H1 (cell line): ENCODE data around the gene AMN1.

Experiments used
- BACH1 ChIP-seq: IDR thresholded peaks from 2 replicates; pipeline ENCODE4 v1.6.1; 2012; ENCODE audit warnings: low read length, improper control_type of control experiment
- EGR1 ChIP-seq: IDR thresholded peaks from 2 replicates; pipeline ENCODE4 v1.6.1; 2011; ENCODE audit warnings: low read depth, low read length, borderline replicate concordance
- EP300 ChIP-seq, 2 experiments: IDR thresholded peaks; 1 replicate in 1 of 2; 2 replicates in 1 of 2; pipeline ENCODE4 v1.6.1; 2011 to 2012; ENCODE audit warnings: low read depth in 2 of 2, low read length in 2 of 2, mild to moderate bottlenecking in 2 of 2, borderline replicate concordance in 1 of 2, inconsistent platforms in 1 of 2, moderate library complexity in 1 of 2
- HDAC6 ChIP-seq: IDR thresholded peaks from one replicate; pipeline ENCODE4 v1.7.1; 2012; ENCODE audit warnings: low read depth, mild to moderate bottlenecking, inconsistent platforms, low read length, moderate library complexity
- JUN ChIP-seq: IDR thresholded peaks from 2 replicates; pipeline ENCODE4 v1.6.1; 2011; ENCODE audit warnings: low read depth, mild to moderate bottlenecking, improper control_type of control experiment, low read length
- POLR2A ChIP-seq, 2 experiments: IDR thresholded peaks; 1 replicate in 1 of 2; 2 replicates in 1 of 2; pipeline ENCODE4 v1.6.1; 2011; ENCODE audit warnings: low read depth in 2 of 2, low read length in 2 of 2, mild to moderate bottlenecking in 2 of 2; ENCODE audit errors: control extremely low read depth in 1 of 2
- RBBP5 ChIP-seq: IDR thresholded peaks from 2 replicates; pipeline ENCODE4 v1.7.1; 2012; ENCODE audit warnings: low read depth, mild to moderate bottlenecking, inconsistent platforms, low read length, moderate library complexity, borderline replicate concordance
- RXRA ChIP-seq: IDR thresholded peaks from 2 replicates; pipeline ENCODE4 v1.6.1; 2011; ENCODE audit warnings: low read depth, mild to moderate bottlenecking, low read length, moderate library complexity; ENCODE audit not compliant: insufficient read depth
- TAF1 ChIP-seq: IDR thresholded peaks from 2 replicates; pipeline ENCODE4 v1.6.1; 2011; ENCODE audit warnings: mild to moderate bottlenecking, low read depth, low read length
- TEAD4 ChIP-seq: IDR thresholded peaks from 2 replicates; pipeline ENCODE4 v1.6.1; 2012; ENCODE audit warnings: low read depth, low read length, inconsistent platforms, mixed read lengths
- ZNF274 ChIP-seq: IDR thresholded peaks from 2 replicates; pipeline ENCODE4 v1.7.0; 2012; ENCODE audit warnings: low read length, borderline replicate concordance; ENCODE audit errors: extremely low read depth
- TF ChIP-seq, protein P1 (sequence below): IDR thresholded peaks from 2 replicates; pipeline ENCODE4 v1.6.1; 2011; ENCODE audit warnings: low read length, improper control_type of control experiment
- TF ChIP-seq, protein P2 (sequence below), 3 experiments: IDR thresholded peaks; 1 replicate in 2 of 3; 2 replicates in 1 of 3; pipeline versions ENCODE4 v1.5.1 to v1.6.1; 2011; ENCODE audit warnings: low read length in 3 of 3, mild to moderate bottlenecking in 3 of 3, inconsistent platforms in 2 of 3, low read depth in 1 of 3, moderate library complexity in 1 of 3; ENCODE audit not compliant: insufficient read depth in 1 of 3; ENCODE audit errors: control extremely low read depth in 1 of 3
- TF ChIP-seq, protein P3 (sequence below): IDR thresholded peaks from 2 replicates; pipeline ENCODE4 v1.6.1; 2012; ENCODE audit warnings: inconsistent platforms

DNA sequence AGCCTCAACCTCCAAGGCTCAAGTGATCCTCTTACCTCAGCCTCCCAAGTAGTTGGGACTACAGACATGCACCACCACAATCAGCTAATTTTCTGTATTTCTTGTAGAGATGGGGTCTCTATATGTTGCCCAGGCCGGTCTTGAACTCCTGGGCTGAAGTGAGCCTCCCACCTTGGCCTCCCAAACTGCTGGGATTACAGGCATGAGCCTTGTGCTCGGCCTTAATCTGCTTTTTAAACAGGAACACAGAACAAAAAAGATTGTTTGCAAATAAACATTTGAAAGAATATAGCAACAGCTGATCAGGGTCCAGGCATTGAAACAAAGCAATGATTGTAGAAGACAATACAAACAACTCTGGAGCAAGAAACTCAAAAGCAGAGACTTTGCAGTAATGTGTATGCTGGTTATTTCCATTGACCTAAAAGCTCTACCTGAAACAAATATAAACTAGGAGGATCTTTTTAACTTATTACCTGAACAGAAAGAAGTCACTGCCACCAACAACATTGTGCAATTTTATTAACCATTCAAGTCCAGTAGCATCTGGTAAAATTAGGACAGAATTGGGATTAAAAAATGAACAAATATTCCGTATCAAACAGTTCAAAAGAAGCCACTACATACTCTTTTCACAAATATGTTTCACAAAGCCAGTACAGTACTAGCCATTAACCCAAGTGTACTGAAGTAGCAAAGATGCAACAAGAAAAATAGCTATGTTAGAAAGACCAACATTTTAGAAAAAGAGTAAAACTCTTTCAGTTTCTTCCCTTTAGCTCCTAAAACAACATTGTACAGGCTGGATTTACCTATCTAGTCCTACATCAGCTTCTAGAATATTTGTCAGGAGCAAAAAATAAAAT lies 14.2 kb downstream of the AMN1 start:
- TF ChIP-seq TAF1 (no peak), HDAC6 (no peak), POLR2A (IDR thresholded peaks at IDR 0.05; ENCODE audit: control extremely low read depth in 1 of 2, low read depth in 2 of 2, low read length in 2 of 2) (no peak), EP300 (IDR thresholded peaks at IDR 0.05; ENCODE audit: borderline replicate concordance in 1 of 2, low read depth in 2 of 2, low read length in 2 of 2) (no peak), BACH1 (no peak), EGR1 (no peak), RBBP5 (no peak), JUN (no peak), TEAD4 (no peak), RXRA (no peak), ZNF274 (no peak)
- TF ChIP-seq, protein P1, sequence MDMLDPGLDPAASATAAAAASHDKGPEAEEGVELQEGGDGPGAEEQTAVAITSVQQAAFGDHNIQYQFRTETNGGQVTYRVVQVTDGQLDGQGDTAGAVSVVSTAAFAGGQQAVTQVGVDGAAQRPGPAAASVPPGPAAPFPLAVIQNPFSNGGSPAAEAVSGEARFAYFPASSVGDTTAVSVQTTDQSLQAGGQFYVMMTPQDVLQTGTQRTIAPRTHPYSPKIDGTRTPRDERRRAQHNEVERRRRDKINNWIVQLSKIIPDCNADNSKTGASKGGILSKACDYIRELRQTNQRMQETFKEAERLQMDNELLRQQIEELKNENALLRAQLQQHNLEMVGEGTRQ: no peak
- TF ChIP-seq, protein P2, sequence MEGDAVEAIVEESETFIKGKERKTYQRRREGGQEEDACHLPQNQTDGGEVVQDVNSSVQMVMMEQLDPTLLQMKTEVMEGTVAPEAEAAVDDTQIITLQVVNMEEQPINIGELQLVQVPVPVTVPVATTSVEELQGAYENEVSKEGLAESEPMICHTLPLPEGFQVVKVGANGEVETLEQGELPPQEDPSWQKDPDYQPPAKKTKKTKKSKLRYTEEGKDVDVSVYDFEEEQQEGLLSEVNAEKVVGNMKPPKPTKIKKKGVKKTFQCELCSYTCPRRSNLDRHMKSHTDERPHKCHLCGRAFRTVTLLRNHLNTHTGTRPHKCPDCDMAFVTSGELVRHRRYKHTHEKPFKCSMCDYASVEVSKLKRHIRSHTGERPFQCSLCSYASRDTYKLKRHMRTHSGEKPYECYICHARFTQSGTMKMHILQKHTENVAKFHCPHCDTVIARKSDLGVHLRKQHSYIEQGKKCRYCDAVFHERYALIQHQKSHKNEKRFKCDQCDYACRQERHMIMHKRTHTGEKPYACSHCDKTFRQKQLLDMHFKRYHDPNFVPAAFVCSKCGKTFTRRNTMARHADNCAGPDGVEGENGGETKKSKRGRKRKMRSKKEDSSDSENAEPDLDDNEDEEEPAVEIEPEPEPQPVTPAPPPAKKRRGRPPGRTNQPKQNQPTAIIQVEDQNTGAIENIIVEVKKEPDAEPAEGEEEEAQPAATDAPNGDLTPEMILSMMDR (IDR thresholded peaks at IDR 0.05; ENCODE audit: control extremely low read depth in 1 of 3, insufficient read depth in 1 of 3, low read depth in 1 of 3, low read length in 3 of 3): no peak
- TF ChIP-seq, protein P3, sequence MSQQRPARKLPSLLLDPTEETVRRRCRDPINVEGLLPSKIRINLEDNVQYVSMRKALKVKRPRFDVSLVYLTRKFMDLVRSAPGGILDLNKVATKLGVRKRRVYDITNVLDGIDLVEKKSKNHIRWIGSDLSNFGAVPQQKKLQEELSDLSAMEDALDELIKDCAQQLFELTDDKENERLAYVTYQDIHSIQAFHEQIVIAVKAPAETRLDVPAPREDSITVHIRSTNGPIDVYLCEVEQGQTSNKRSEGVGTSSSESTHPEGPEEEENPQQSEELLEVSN: no peak
